ENCODE data around the gene MED12L.

The MED12L gene

DNA sequence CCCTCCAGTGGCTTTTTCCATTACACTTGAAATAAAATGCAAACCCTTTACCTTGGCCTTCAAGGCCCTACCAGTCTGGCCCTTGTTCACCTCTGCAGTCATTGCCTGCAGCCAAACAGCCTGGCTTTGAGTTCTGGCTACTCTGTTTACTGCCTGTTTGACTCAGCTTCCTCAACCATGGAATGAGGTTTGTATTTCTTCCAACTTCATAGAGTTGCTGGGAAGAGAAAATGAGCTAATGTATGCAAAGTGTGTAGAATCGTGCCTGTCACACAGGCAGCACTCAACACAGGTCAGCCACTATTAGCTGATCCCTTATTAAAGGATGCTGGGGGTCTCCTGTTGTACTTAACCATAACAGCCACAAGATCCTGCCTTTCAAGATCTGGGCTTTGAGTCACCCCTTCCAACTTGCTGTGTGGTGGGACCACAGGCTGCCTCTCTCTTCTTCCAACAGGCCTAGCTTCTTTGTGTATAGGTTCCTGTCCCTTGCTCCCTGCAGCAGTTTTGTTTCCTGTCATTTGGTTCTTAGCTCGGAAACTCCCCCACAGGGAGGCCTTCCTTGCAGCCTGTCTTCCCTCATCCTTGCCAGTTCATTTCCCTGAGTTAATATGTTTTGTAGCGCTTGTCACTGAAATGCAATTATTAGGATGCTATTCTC is 6.4 kb downstream of the MED12L start:
- no peak for DNase-seq (ENCODE audit: low read depth)

DNA sequence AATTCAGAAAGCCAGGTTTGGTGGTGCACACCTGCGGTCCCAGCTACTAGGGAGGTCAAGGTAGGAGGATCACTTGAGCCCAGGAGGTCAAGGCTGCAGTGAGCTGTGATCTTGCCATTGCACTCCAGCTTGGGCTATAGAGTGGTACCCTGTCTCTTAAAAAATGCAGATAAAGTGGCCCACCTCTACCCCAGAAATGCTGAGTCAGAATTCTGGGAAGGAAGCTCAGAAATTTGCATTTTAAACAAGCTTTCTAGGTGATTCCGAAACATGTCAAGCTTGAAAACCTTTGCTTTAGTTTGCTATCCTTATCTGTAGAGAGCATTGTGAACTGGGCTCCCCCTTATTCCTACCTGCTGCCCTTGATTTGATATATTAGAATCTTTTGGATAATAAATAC is 7.7 kb downstream of the MED12L start:
- no peak for DNase-seq (ENCODE audit: low read depth)

DNA sequence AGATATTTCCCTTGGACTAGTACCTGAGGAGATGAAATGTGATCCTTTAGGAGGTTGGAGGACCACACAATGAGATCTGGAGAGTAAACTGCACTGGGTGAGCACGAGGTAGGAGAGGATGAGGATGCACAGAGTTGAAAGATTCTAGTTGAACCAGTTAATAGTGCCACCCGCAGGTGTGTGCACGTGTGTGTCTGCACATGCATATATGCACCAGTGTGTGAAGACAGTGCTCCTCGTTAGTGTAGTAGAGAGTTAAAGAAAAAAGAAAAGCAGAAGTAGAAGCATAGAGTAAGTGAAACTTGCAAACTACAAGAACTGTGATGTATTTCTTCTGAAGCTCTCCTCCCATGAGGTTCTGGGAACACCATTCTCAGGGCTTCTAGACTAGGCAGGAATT is 8.4 kb downstream of the MED12L start:
- no peak for DNase-seq (ENCODE audit: low read depth)

DNA sequence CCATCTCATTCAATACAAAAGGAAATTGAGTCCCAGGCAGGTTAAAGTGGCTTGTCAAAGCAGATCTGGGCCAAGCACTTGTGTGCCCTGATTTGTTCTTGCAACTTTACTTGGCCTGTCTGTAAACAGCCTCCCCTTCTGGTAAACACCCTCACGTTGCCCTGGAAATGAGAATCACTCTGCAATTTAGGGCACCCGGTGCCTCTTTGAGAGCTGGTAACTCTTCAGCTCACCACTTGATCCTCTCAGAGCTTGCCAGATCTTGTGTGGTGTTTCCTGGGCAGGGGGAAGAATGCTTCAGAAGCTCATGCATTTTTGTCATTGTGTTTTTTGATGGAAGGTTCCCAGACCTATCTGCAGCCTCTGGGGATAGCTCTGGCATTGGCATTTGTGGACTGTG is 11.3 kb downstream of the MED12L start:
- no peak for DNase-seq (ENCODE audit: low read depth)

DNA sequence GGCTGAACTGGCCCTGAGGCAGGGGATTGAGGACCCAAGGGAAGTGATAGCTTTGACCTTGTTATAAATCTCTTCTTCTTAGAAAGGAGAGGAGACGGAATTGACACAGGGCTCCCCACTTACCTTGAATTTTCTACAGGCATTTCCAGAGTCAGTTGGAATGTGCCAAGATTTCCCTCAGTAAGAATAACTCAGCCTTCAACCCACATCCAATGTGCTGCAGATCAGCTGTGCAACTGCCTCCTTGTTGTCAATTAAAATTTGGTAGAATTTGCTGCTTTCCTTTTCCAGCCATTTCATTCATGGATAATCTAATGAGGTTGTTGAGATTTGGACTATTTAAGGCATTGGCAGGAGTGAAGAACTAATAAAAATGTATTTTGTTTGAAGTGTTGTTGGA is 14.6 kb downstream of the MED12L start:
- DNase-seq (ENCODE audit: low read depth): no peak

DNA sequence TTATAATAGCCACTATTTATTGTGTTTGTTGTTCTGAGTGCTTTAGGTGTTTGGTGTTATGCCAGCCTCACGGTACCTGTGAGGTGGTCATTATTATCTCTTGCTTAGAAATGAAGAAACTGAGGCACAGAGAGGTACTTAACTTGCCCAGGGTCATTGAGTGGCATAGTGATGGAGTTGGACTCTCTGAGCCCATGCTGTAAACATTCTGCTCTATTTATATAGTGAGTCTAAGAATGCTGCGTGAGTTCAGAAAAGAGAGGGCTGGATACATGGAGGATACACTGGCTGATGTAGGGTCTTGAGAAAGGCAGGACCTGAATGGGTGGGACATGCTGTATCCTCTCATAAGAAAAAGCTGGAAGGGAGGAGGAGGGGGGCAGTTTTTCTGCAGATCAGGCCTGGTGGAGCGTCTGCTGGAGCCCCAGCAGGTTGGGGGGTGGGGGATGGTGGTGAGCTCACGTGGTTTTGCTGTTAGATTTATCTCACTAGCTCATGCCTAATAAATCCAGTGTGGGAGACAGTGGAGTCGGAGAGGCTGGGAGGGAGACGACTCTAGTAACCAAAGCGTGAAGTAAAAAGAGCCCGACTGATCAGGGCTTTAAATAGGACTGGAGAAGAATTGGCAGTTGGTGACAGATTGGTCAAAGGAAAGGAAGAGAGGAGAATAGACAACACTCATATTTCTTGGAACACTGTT is 16.0 kb downstream of the MED12L start:
- no peak for DNase-seq (ENCODE audit: low read depth)

DNA sequence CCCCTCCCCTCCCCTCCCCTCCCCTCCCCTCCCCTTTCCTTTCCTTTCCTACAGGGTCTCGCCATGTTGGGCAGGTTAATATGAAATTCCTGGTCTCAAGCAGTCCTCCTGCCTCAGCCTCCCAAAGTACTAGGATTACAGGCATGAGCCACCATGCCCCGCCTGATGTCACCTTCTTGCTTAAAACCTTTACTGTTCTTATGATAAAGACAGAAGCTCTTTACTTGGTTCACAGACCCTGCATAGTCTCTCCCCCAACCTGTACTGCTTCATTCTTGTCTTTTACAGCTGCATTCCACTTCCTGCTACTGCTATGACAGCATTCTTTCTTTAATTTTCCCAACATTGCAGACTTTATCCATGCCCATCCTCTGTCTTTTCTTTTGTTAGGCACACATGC is 20.8 kb downstream of the MED12L start:
- DNase-seq (ENCODE audit: low read depth): no peak

DNA sequence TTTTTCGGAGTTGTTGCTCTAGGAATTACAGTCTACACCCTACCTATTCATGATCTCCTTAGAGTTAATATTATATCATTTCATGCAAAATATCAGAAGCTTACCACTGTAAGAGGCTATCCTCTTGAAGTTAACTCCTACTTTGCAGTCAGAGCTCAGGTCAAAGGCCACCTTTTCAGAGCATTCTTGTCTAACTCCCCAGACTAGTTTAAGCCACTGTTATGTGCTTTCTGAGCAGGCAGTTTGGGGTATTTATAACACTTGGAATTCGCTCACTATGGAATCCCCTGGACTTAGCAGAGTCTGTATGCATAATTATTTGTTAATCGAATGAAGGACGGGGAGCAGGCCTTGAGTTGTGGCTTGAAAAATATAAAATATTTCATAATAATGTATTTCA is 21.7 kb downstream of the MED12L start:
- DNase-seq (ENCODE audit: low read depth): no peak

DNA sequence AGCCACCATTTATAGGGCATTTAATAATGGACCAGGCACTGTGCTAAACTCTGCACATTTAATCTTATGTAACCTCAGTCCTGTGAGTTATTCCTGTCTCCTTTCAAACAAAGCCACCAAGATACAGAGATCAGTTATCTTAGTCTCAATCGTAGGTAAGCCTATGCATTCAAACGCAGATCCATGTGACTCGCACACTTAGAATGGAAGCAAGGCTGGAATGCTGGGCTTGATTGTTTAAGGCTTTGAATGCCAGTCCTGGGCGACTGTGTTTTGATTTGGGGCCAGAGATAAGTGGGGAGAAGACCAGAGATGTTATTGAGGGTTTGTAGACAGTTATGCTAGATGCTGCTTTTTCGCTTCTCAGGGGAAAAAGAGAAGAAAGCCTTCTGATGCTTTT is 22.2 kb downstream of the MED12L start:
- DNase-seq (ENCODE audit: low read depth): no peak

DNA sequence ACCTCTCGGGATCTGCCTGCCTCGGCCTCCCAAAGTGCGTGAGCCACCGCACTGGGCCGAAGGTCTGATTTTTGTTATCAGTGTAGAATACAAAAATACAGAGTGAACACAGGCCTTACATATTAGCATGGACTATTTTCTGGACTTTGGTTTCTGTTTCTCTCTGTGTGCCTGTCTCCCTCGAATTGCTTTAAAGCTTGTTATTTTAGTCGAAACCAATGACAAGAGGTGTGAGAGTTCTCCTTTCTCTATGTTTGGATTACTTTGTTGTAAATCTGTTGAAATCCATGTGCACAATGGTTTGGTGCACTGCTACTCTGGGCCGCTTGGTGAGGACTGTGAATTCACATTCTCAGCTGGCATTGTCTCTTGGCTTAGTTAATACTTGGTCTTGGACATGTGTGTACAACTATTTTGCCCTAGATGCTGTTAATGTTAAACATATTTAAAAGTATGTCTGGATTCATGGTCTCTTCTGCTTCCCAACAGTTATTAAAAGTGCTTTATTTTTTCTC is 23.9 kb downstream of the MED12L start:
- no peak for DNase-seq (ENCODE audit: low read depth)

DNA sequence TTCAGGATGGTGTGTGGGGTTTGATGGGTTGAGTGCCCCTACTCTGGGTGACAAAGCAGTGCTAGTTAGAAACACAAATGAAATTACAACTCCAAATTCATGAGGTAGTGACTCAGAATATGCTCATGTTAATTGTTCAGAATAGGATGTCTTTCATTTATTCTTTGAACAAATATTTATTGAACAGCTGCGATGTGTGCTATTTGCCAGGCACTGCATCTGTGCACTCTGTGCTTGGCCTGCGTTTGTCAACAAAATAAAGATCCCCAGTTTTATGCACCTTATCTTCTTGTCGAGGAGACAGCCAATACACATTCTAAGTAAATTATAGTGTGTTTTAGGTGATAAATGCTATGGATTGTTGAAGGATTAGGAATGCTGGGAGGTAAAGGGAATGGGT is 27.3 kb downstream of the MED12L start:
- DNase-seq (ENCODE audit: low read depth): no peak

DNA sequence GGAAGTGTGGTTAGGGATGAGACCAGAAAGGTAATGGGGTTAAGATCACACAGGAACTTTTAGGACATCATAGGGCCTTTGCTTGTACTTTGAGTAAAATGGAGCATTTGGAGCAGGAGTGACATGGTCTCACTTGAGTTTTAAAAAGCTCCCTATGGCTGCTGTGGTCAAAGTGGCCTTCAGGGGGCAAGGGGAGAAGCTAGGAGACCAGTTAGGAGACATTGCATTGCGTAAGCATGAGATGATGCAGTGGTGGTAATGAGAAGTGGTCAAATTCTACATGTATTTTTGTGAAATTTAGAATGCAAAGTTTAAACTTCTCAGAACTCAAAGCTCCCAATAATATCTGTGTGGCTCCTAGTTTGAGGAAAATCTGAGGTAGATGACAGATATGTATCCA is 27.9 kb downstream of the MED12L start:
- no peak for DNase-seq (ENCODE audit: low read depth)

DNA sequence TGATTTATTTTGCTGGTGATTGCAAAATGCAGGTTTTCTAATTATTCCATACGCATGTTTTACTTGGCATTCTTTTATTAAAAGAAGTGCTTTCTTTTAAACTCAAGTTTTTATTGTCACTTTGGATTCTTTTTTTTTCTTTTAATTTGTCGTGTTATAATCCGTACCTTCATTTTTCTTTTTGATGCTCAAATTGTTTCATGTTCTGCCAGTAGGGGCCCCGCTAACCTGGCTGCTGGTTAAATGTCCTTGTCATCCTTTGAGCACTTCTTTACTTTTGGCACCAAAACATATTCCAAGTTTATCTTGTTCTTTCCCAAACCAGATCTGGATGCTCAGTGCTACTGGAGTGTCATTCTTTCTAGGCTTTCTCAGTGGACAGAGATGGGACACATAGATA is 31.6 kb downstream of the MED12L start:
- DNase-seq (ENCODE audit: low read depth): no peak

DNA sequence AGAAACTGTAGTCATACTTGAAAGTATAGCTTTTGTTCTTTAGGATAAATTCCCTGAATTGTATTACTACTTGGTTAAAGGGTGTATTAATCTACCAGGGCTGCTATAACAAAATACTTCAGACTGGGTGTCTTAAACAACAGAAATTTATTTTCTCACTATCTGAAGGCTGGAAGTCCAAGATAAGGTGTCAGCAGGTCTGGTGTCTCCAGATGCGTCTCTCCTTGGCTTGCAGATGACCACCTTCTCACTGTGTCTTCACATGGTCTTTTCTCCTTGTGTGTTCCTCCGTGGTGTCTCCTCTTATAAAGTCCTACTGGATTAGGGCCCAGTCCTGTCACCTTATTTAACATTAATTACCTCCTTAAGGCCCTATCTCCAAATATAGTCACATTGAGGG is 33.7 kb downstream of the MED12L start:
- DNase-seq (ENCODE audit: low read depth): no peak

DNA sequence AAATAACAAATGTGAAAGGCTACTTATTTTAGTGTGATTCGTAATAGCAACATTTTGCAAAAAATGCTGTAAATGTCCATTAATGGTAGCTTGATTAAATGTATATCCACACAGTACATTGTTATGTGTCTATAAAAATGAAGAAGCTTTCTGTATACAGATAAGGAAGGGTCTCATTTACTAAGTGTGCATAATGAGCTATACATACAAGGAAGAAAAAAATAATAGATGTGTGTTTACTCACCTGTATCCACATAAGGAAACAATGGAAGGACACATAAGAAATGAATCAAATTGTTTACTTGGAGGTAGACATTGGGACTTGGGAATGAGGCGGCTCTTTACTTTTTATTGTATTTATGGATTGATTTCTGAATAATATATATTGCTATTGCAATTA is 34.9 kb downstream of the MED12L start:
- no peak for DNase-seq (ENCODE audit: low read depth)

DNA sequence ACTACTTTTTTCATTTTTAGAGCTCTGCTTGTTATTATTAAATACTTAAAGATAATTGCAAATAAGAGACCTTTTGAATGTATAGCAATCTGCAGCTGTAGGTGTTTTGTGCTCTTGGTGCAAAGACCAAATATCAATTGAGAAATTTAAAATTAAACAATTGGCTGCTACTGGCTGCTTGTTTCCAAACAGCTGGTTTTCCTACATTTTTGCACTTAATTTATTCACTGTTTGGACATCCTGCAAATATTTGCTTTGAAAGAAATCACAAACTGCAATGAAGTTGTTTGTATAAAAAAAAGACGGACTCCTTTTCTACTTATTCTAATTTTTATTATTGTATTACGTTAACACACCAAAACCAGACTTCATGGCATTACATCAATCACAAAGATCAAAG is 35.6 kb downstream of the MED12L start:
- no peak for DNase-seq (ENCODE audit: low read depth)

DNA sequence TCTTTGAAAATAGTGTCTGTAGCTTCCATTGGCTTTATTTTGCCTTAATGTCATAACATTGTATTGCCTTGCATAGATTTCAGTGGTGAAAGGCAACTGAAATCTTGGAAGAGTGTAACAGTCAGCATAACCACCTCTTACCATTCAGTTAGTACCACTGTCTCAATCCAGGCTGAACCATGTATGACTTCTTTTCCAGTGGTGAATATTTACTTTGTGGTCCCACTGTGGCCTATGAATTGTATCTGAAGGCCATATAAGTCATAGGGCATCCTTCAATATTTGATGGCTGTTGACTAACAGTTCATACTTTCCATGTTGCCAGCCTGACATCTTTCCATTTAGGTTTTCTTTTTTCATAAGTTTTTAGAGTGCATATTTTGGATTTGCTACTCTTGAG is 38.4 kb downstream of the MED12L start:
- no peak for DNase-seq (ENCODE audit: low read depth)

DNA sequence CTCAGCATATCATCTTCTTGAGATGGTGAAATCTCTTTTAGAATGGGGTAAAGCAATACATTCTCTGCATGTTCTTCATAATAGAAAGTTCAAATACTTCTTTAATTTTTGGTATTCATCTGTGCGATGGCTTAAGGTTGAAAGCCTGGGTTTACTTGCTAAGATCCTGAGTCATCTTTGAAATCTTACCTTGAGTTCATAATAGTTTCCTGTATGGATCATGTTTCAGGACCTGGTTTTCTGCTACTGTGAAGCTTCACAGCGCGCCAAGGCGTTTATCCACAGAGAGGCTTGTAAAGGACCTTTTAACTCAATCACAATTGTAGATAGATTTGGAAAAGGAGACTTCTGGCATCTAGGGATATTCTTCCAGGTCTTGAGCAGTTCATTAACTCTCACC is 39.0 kb downstream of the MED12L start:
- DNase-seq (ENCODE audit: low read depth): no peak

DNA sequence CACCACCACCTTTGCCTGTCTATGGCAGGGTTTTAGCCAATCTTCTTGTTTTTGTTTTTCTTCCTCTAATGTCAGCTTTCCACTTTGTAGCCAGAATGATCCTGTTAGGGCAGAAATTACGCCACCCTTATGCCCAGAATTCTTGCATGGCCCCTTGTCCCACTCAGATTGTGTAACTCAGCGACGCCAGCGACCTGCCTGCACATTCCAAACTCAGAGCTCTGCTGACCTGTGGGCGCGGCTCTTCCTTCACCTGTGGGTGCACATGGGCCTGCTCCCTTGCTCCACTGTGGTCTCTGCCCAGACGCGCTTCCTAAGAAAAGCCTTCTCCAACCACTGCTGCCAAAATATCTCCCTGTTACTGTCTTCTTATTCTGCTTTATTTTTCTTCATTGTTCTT is 45.0 kb downstream of the MED12L start:
- DNase-seq (ENCODE audit: low read depth): no peak

DNA sequence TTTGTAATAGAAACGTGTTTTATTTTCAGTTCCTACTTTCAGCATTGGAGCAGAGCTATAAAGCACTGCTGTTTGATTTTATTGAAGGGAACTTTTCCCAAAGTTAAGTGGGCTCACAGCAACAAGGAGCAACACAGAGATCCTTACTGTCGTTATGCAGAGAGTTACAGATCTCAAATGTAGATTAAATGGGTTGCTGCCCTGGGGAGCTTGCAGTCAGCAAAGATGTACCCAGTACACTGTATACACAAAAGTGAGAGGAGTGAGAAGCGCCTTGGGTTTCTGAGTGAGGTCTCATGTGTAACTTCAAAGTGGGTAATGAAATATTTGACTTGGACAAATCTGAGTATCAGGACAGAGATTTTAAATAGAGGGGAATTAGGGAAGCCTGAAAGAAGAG is 47.7 kb downstream of the MED12L start:
- no peak for DNase-seq (ENCODE audit: low read depth)

DNA sequence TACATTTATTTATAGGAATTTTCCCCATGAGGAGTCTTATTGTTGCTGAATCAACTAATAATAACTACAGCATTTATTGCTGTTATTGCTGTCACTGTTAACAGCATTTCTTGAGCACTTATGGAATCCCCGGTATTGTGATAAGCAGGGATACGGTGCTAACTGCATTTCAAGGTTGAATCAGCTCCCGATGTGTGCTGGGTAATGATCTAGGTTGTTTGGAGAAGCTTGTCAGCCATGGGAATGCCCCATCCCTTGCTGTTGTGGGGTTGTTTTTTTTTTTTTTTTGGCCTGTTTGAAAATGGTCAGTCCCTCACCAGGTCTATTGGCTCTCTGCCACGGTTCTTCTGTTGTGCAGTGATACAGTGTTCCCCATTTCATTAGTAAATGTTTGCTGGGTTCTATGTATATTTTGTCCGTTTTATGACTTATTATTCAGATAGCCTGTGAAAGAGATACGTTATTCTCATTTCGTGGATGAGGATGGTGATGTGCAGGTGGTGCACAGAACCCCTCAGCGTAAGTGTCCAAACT is 48.5 kb downstream of the MED12L start:
- DNase-seq (ENCODE audit: low read depth): no peak

DNA sequence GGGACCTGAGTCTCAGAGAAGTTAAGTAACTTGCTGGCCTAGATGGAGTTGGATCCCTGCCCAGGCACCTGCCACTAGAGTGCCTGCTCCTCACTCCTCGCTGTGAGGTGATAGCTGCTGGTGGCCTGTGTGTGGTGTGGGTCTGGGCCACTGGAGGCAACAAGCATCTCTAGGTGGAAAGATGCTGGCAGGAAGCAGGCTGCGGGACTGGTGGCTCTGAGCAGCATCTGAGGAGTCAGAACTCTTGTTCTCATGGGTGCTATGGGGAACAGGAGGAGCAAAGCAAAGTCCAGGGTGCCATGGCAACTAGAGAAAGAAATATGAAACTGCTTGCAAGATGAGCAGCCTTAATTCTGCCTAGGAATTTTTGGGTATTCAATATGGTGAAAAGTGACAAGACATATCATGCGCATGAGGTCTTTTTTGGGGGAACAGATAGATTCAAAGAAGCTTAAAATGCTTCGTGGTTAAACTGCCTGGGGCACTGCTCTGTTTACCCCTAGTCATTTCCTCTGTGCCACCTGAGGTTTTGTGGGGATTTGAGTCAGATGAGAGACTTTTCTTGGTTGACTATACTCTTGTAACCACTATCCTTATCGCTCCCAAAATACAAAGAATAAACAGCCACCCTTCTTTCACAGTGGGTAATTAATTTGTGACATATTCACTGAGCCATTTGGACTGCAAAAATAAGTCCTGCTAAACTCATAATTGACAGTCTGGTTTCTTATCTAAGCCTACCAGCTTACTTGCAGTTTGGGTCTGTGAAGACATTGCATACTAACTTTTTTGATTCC is 50.3 kb downstream of the MED12L start:
- no peak for DNase-seq (ENCODE audit: low read depth)

DNA sequence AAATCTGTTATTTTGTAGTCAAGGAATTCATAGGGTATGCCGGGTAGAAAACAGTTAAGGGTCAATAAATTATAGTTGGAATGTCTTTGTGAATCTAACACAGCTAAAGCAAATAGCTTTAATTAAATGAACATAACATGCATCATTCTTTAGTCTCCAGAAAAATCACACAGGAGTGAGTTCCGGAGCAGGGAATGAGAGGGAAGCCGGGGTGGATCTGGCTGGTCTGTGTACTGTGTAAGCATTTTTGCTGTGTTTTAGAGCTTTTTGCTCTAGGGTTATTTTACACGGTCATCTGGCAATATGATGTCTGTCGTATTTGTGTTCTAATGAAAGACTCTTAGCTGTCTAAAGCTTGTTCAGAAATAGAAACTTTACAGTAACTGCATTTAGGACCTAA is 57.5 kb downstream of the MED12L start:
- DNase-seq (ENCODE audit: low read depth): no peak

Measured in stimulated activated CD8-positive, alpha-beta memory T cell treated with anti-CD3 and anti-CD28 coated beads, Interleukin-12 subunit alpha, Interleukin-12 subunit beta, amount 100 ng/mL, for 1 hour (primary cell).